Cardiac fibroblast (primary cell): ENCODE measurements around the gene PDE4D.
A peak's percentile ranks its signal among the peaks of the same experiment; 100 is the strongest.

Experiments
- DNase-seq, 2 donors: peaks; one replicate each; pipeline versions ENCODE4 v3.0.0 to v3.0.0-alpha.2; 2010; ENCODE audit warnings: low read depth in 2 of 2
- H3K4me3 ChIP-seq, 2 donors: replicated peaks in 1 of 2; 1 replicate in 1 of 2; 2 replicates in 1 of 2; pipeline ENCODE4 v1.5.1; 2011; ENCODE audit warnings: low read depth in 2 of 2, low read length in 2 of 2, mild to moderate bottlenecking in 2 of 2, moderate library complexity in 1 of 2
- CTCF ChIP-seq: IDR thresholded peaks from one replicate; pipeline ENCODE4 v1.5.1; 2011; ENCODE audit warnings: low read depth, mild to moderate bottlenecking, low read length, inconsistent platforms

PDE4D gene

GRCh38 chr5:59038798-59039295, 854.7 kb downstream of the PDE4D start:
- H3K4me3 ChIP-seq = peak overlapping the region; percentile 82 to 83
- no peak for DNase-seq
- no peak for TF ChIP-seq CTCF

DNA sequence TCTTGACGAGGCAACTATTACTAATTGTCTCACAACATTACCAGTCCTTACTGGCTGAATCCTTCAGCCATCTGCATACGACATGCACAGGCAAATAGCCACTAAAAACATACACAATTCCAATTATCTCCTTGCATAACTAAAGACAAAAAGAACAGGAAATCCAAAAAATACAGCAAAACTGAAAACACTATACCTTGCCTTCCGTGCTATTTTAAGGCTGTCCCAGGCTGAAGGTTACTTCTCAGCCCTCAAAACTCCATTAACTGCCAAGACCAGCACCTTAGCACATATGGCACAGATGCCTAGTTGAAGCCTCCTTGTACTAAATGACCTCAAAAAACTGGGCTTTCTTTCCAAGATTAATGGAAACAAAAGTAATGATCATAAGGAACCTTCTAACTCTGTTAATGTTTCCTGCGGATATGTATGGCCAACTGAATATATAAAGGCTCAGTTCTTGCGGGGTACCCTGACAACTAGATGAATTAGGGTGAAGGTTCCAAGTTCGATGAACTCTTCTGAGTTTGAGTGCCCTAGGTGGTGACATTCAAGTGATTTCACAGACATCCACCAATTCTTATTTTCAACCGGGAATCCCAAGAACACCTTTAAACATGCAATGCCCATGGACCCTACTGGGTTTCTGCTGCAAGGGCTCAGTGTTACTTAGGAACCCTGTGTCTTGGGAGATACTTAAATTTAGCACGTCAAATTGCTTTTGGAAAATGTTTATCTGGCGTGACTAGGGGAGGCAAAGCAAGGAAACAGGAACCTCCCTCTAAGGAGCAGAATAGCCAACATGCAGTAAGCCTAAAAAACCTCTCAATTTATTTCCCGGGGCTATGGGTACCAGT, 855.4 kb downstream of the PDE4D start:
- no peak for TF ChIP-seq CTCF
- H3K4me3 ChIP-seq = peak overlapping the region; percentile 82 to 83
- DNase-seq = peak; percentile 35 to 40

GRCh38 chr5:59037453-59037852, 856.1 kb downstream of the PDE4D start:
- DNase-seq = peak in 1 of 2 donors; percentile 17
- peak overlapping the region in 1 of 2 donors; percentile 82 for H3K4me3 ChIP-seq
- TF ChIP-seq CTCF = no peak

DNA sequence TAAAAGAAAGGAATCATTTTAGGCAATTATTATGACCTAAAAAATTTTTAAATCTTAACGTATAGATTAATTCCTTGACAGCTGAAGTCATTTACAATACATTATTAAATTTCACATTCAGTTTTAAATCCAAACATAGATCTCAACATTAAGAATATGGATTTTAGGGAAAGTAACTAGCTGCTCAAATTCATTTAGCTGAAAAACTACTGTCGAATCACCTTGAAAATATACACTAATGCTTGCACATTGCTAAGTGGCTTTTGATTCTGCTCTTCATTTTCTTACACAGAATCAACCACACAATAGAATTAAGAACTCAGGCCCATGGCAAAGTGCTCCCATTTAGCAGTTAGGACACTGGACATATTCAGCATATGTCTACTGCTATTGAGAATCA, 856.5 kb downstream of the PDE4D start:
- no peak for TF ChIP-seq CTCF
- H3K4me3 ChIP-seq = peak overlapping the region in 1 of 2 donors; percentile 82
- DNase-seq = peak in 1 of 2 donors; percentile 19

- TF ChIP-seq CTCF = no peak
- peak overlapping the region in 1 of 2 donors; percentile 82 for H3K4me3 ChIP-seq
- peak; percentile 94 to 98 for DNase-seq
Observed at GRCh38 chr5:59036274-59036961, 857.1 kb downstream of the PDE4D start.

- peak overlapping the region in 1 of 2 donors; percentile 19 for H3K4me3 ChIP-seq
- no peak for TF ChIP-seq CTCF
- peak in 1 of 2 donors; percentile 16 for DNase-seq
Observed at GRCh38 chr5:59035681-59036080, 857.8 kb downstream of the PDE4D start.
